ENCODE data around the gene ELANE.
A peak's percentile ranks its signal among the peaks of the same experiment; 100 is the strongest.
"Not testable (repeated sequence)": the region's sequence is repeated elsewhere in the genome, so short reads cannot be mapped to it uniquely, and the experiment has no call there.

The ELANE gene

DNA sequence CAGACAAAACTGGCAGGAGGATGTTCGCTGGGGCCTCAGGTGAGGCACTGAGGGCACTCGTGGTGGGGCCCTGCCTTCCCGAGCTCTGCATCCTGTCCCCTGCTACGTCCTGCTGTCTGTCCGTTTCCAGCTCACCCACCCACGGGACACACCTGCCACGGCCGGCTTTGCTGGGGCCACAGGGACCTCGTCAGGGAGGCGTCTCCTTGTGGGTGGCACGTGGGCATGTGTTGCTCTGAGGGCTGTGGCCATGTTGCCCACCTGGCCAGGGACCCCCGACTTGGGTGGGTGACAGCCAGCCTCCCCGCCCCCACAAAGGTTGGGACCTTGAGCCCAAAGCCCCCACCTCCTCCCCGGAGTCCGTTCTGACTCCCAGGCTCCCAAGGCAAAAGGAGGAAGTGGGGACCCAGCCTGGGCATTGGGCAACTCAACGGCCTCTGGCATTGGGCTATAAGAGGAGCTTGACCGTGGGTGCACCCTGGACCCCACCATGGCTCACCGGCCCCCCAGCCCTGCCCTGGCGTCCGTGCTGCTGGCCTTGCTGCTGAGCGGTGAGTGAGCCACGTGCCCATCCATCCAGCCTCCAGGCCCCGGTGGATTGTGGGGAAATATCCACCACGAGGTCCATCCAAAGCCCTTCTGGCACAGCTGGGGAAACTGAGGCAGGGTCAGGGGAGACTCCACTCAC lies 11.4 kb upstream of the ELANE start, which contains the start of gene PRTN3:
Gene PRTN3 (plus strand): TSS at position 481 of the 688 bp plus-strand sequence. CDS start 10 bp downstream, at position 491.
- TF ChIP-seq PAX5 (IDR thresholded peaks at IDR 0.05; ENCODE audit: insufficient read depth, low read length, severe bottlenecking) (no peak), TAF1 (IDR thresholded peaks at IDR 0.05; ENCODE audit: low read depth, low read length) (no peak), POLR2A (IDR thresholded peaks at IDR 0.05; ENCODE audit: low read depth, low read length) (no peak)
- DNase-seq (ENCODE audit: insufficient read length, low spot score) (no peak), FAIRE-seq (no peak)

DNA sequence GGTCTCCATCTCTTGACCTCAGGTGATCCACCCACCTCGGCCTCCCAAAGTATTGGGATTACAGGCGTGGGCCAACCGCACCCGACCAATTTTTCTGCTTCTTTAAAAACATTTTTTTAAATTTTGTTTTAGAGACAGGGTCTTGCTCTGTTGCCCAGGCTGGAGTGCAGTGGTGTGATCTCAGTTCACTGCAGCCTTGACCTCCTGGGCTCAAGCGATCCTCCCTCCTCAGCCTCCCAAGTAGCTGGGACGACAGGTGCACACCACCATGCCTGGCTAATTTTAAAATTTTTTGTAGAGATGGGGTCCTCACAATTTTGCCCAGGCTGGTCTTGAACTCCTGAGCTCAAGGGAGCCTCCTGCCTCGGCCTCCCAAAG lies 9.3 kb upstream of the ELANE start:
- FAIRE-seq = not testable (repeated sequence)

DNA sequence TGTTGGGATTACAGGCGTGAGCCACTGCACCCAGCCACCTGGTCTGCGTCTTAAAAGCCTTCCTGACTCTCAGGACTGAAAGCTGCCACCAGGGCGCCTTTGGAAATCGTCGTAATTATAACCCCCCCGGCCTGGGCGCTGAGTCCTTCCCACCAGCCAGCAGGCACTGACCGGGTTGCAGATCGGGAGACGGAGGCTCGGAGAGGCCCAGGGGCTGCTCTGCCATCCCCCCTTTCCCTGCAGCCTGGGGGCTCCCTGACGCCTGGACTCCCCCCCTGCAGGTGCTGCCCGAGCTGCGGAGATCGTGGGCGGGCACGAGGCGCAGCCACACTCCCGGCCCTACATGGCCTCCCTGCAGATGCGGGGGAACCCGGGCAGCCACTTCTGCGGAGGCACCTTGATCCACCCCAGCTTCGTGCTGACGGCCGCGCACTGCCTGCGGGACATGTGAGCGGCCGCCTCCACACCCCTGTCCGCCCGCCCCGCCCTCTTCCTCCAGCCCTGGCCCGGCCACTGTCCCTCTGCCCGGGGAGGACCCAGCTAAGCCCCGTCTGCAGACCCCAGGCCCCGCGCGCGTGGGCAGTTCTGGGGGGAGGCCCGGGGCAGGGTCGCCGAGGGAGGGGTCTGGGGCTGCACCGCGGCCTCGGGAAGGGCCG lies 8.8 kb upstream of the ELANE start:
- DNase-seq (ENCODE audit: insufficient read length, low spot score) = no peak
- no peak for FAIRE-seq
- TF ChIP-seq POU2F2 (IDR thresholded peaks at IDR 0.05; ENCODE audit: low read depth, low read length) (no peak), PAX5 (IDR thresholded peaks at IDR 0.05; ENCODE audit: insufficient read depth, low read length, severe bottlenecking) (no peak), TAF1 (IDR thresholded peaks at IDR 0.05; ENCODE audit: low read depth, low read length) (no peak), SPI1 (IDR thresholded peaks at IDR 0.05; ENCODE audit: low read depth, low read length) (no peak)

More for the DNA sequence above, 9.3 kb upstream of the ELANE start:
- not testable (repeated sequence) for DNase-seq (ENCODE audit: insufficient read length, low spot score)

DNA sequence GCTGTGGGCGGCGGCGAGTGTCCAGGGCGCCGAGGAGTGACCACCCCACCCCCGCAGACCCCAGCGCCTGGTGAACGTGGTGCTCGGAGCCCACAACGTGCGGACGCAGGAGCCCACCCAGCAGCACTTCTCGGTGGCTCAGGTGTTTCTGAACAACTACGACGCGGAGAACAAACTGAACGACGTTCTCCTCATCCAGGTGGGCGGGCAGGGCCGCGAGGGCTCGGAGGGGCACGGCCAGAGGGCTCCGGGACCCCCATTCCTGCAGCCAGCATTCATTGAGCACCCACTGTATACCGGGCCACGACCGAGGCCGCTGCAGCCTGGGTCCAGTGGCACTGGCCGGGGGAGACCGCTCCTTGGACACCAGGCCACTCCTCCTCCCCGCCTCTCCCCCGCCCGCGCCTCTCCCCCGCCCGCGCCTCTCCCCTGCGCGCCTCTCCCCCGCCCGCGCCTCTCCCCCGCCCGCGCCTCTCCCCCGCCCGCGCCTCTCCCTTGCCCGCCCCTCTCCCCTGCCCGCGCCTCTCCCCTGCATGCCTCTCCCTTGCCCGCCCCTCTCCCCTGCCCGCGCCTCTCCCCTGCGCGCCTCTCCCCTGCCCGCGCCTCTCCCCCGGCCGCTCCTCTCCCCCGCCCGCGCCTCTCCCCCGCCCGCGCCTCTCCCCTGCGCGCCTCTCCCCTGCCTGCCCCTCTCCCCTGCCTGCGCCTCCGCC lies 8.1 kb upstream of the ELANE start:
- no peak for TF ChIP-seq POLR2AphosphoS5 (IDR thresholded peaks at IDR 0.05; ENCODE audit: low read depth, low read length)
- TF ChIP-seq TAF1 (IDR thresholded peaks at IDR 0.05; ENCODE audit: low read depth, low read length) = no peak
- no peak for TF ChIP-seq SPI1 (IDR thresholded peaks at IDR 0.05; ENCODE audit: low read depth, low read length)
- TF ChIP-seq PAX5 (IDR thresholded peaks at IDR 0.05; ENCODE audit: insufficient read depth, low read length, severe bottlenecking) = no peak
- TF ChIP-seq POU2F2 (IDR thresholded peaks at IDR 0.05; ENCODE audit: low read depth, low read length) = no peak
- TF ChIP-seq POLR2A (IDR thresholded peaks at IDR 0.05; ENCODE audit: low read depth, low read length) = no peak
- DNase-seq (ENCODE audit: insufficient read length, low spot score) (no peak), FAIRE-seq (no peak)

DNA sequence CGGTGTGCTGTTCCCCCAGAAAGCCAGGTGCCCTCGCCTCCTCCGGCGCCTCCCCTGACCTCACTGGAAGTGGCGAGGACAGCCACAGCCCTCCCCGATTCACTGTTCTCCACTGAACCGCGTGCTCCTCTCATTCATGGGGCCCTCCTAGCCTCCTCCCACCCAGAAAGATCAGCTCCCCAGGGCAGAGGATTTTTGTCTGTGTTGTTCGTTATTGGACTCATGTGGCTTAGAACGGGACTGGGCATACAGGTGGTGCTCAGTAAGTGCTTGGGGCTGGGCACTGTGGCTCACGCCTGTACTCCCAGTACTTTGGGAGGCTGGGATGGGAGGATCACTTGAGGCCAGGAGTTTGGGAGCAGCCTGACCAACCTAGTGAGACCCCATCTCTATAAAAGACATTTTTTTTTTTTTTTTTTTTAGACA lies 7.5 kb upstream of the ELANE start:
- no peak for DNase-seq (ENCODE audit: insufficient read length, low spot score)
- FAIRE-seq = peak; percentile 54
- TF ChIP-seq POLR2A (IDR thresholded peaks at IDR 0.05; ENCODE audit: low read depth, low read length) (no peak), POLR2AphosphoS5 (IDR thresholded peaks at IDR 0.05; ENCODE audit: low read depth, low read length) (no peak), SPI1 (IDR thresholded peaks at IDR 0.05; ENCODE audit: low read depth, low read length) (no peak), TAF1 (IDR thresholded peaks at IDR 0.05; ENCODE audit: low read depth, low read length) (no peak), POU2F2 (IDR thresholded peaks at IDR 0.05; ENCODE audit: low read depth, low read length) (no peak), PAX5 (IDR thresholded peaks at IDR 0.05; ENCODE audit: insufficient read depth, low read length, severe bottlenecking) (no peak)

DNA sequence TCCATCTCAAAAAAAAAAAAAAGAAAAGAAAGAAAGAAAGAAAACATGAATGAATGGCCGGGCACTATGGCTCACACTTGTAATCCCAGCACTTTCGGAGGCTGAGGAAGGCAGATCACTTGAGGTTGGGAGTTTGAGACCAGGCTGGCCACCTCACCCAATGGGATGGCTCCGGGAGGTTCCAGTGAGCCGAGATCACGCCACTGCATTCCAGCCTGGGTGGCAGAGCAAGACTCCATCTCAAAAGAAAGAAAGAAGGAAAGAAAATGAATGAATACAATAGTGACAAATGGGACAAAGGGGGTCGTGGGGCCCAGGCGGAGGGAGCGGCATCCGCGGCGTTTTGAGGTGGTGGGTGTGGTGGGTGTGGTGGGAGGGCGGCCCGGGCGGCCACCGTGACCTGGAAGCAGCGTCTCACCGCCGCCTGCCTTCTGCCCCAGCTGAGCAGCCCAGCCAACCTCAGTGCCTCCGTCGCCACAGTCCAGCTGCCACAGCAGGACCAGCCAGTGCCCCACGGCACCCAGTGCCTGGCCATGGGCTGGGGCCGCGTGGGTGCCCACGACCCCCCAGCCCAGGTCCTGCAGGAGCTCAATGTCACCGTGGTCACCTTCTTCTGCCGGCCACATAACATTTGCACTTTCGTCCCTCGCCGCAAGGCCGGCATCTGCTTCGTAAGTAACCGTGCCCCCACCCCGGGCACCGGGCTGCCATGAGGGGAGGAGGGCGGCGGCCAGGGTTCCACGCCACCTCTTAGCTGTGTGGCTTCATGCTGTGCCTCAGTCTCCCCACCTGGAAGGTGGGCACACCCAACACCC lies 6.2 kb upstream of the ELANE start:
- no peak for FAIRE-seq
- TF ChIP-seq PAX5 (IDR thresholded peaks at IDR 0.05; ENCODE audit: insufficient read depth, low read length, severe bottlenecking) (no peak), POU2F2 (IDR thresholded peaks at IDR 0.05; ENCODE audit: low read depth, low read length) (no peak), POLR2A (IDR thresholded peaks at IDR 0.05; ENCODE audit: low read depth, low read length) (no peak), POLR2AphosphoS5 (IDR thresholded peaks at IDR 0.05; ENCODE audit: low read depth, low read length) (no peak), SPI1 (IDR thresholded peaks at IDR 0.05; ENCODE audit: low read depth, low read length) (no peak)
- DNase-seq (ENCODE audit: insufficient read length, low spot score) = no peak

DNA sequence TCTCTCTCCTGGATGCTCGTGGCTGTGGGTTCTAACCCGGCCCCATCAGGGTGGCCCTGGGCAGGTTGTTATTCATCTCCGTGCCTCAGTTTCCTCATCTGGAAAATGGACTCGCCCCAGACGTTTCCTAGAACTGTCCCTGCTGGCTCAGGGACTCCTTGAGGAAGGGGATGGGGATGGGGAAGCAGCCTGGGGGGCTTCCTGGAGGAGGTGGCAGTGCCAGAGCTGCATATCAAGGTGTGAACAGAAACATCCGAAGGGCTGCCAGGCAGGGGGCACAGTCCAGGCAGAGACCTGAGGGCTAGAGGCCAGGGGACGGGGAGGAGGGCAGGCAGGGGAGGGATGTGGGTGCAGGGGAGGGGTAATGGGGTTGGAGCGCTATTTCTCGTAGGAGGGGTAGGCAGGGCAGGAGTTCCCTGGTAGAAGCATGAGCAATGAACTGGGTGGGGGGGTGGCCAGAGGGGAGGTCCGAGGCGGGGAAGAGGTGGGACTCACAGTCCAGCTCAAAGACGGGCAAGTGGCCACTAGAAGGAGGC lies 3.6 kb upstream of the ELANE start:
- TF ChIP-seq TAF1 (IDR thresholded peaks at IDR 0.05; ENCODE audit: low read depth, low read length) (no peak), POU2F2 (IDR thresholded peaks at IDR 0.05; ENCODE audit: low read depth, low read length) (no peak), SPI1 (IDR thresholded peaks at IDR 0.05; ENCODE audit: low read depth, low read length) (no peak), POLR2AphosphoS5 (IDR thresholded peaks at IDR 0.05; ENCODE audit: low read depth, low read length) (no peak), PAX5 (IDR thresholded peaks at IDR 0.05; ENCODE audit: insufficient read depth, low read length, severe bottlenecking) (no peak)
- DNase-seq (ENCODE audit: insufficient read length, low spot score) = no peak
- no peak for FAIRE-seq

DNA sequence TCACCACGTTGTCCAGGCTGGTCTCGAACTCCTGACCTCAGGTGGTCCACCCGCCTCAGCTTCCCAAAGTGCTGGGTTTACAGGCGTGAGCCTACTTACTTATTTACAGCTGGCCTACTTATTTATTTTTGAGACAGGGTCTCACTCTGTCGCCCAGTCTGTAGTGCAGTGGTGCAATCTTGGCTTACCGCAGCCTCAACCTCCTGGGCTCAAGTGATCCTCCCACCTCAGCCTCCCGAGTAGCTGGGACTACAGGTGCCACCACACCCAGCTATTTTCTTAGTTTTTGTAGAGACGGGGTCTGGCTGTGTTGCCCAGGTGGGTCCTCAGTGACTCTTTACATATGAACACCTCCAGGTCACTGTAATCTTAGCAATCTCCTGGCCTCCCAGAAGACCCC lies 2.9 kb upstream of the ELANE start:
- DNase-seq (ENCODE audit: insufficient read length, low spot score); FAIRE-seq: not testable (repeated sequence)

DNA sequence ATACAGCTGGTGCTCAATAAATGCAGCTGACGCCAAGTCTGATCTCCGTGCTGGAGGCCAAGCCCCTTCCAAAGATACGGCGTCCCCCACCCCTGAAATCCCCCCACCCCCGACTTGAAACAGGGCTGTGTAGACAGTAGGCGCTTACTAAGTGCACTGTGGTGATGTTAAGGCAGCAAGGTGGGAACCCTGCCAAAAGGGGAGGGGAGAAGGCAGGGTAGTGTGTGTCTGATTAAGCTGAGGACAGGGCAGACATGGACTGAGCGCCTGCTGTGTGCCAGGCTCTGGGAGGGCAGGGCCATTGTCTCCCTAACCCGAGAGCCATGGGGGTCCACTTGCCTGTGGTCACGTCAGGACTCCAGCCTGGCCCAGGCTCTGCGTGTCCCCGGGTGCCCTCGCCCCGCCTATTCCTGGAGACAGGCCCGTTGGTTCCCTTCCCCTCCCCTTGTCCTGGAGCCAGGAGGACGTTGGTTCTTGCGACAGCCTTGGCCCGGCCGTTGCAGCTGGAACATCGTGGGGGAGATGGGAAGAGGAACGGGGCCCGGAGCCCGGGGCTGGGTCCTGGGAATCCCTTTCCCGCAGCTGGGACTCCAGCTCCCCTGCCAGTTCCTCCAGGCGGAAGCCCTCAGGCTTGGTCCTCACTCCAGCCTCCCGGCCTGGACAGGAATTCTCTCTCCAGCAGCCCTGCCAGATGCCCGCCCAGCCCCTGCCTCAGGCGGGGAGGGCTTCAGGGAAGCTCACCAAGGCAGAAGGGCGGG lies 1.7 kb upstream of the ELANE start:
- DNase-seq (ENCODE audit: insufficient read length, low spot score) (no peak), FAIRE-seq (no peak)
- no peak for TF ChIP-seq TAF1 (IDR thresholded peaks at IDR 0.05; ENCODE audit: low read depth, low read length)

Measured in GM12891 (cell line).